GM18519 (cell line): Measurements from ENCODE around the gene PYGB.

ENCODE experiments used
- ATAC-seq: cut with Tn5 transposase; IDR thresholded peaks from one replicate; pipeline ENCODE4 v1.9.1; 2021; ENCODE audit warnings: mild to moderate bottlenecking, moderate library complexity; ENCODE audit not compliant: unreplicated experiment, low FRiP score

The PYGB gene

GRCh38 chr20:25247000-25247517 is 826 bp upstream of the PYGB start:
- ATAC-seq: no peak

GRCh38 chr20:25247518-25247955 is 348 bp upstream of the PYGB start:
- peak; percentile 21 for ATAC-seq

GRCh38 chr20:25248786-25249172 is 894 bp downstream of the PYGB start:
- ATAC-seq: no peak

- ATAC-seq: no peak
These were observed 1.5 kb downstream of the PYGB start for GRCh38 chr20:25249198-25249931.

GRCh38 chr20:25250508-25250907 is 2.6 kb downstream of the PYGB start:
- no peak for ATAC-seq

GRCh38 chr20:25251019-25251418 is 3.1 kb downstream of the PYGB start:
- no peak for ATAC-seq

GRCh38 chr20:25251558-25251957 is 3.7 kb downstream of the PYGB start:
- ATAC-seq: no peak

- no peak for ATAC-seq
These were observed 4.4 kb downstream of the PYGB start for GRCh38 chr20:25252230-25252651.

- no peak for ATAC-seq
These were observed 5.0 kb downstream of the PYGB start for GRCh38 chr20:25252686-25253421.

- ATAC-seq: no peak
These were observed 5.9 kb downstream of the PYGB start for GRCh38 chr20:25253606-25254275.

- ATAC-seq: no peak
These were observed 6.7 kb downstream of the PYGB start for GRCh38 chr20:25254571-25254970.

GRCh38 chr20:25254986-25255680 is 7.2 kb downstream of the PYGB start:
- no peak for ATAC-seq

GRCh38 chr20:25256226-25256859 is 8.5 kb downstream of the PYGB start:
- ATAC-seq: no peak

- no peak for ATAC-seq
These were observed 9.2 kb downstream of the PYGB start for GRCh38 chr20:25257130-25257529.

GRCh38 chr20:25257756-25258475 is 10.0 kb downstream of the PYGB start:
- ATAC-seq: no peak

GRCh38 chr20:25258476-25258805 is 10.6 kb downstream of the PYGB start:
- ATAC-seq: no peak

GRCh38 chr20:25258828-25259227 is 10.9 kb downstream of the PYGB start:
- no peak for ATAC-seq

- no peak for ATAC-seq
These were observed 11.5 kb downstream of the PYGB start for GRCh38 chr20:25259358-25259757.

- ATAC-seq: no peak
These were observed 11.9 kb downstream of the PYGB start for GRCh38 chr20:25259788-25260254.
